H9 (cell line): ENCODE measurements around the gene SLC25A24. TPM values are rescaled to one million over a fixed set of nuclear protein-coding genes. Genes with fewer than 3 reads are reported as not detected.
"Not testable (repeated sequence)": the region's sequence is repeated elsewhere in the genome, so short reads cannot be mapped to it uniquely, and the experiment has no call there.

Source experiments
- DNase-seq: peaks from one replicate; pipeline ENCODE4 v3.0.0-alpha.2; 2017
- H2AFZ ChIP-seq: one replicate; pipeline ENCODE4 v1.6.1; 2013; ENCODE audit warnings: mild to moderate bottlenecking, low read length, control low read depth, moderate library complexity
- H2AK5ac ChIP-seq: 2 replicates; pipeline ENCODE4 v1.6.1; 2013; ENCODE audit warnings: low read length, control low read depth, mixed read lengths; ENCODE audit not compliant: insufficient read length
- H2BK120ac ChIP-seq: one replicate; pipeline ENCODE4 v1.6.1; 2013; ENCODE audit warnings: low read depth, mild to moderate bottlenecking, low read length, control low read depth, inconsistent platforms; ENCODE audit not compliant: poor library complexity, severe bottlenecking
- H2BK12ac ChIP-seq: 2 replicates; pipeline ENCODE4 v1.6.1; 2013; ENCODE audit warnings: low read length, control low read depth, mixed read lengths, low read depth; ENCODE audit not compliant: insufficient read length
- H2BK15ac ChIP-seq: 2 replicates; pipeline ENCODE4 v1.6.1; 2013; ENCODE audit warnings: low read depth, low read length, control low read depth
- H2BK20ac ChIP-seq: one replicate; pipeline ENCODE4 v1.6.1; 2013; ENCODE audit warnings: low read depth, mild to moderate bottlenecking, low read length, control low read depth, inconsistent platforms; ENCODE audit not compliant: poor library complexity, severe bottlenecking
- H2BK5ac ChIP-seq: 2 replicates; pipeline ENCODE4 v1.6.1; 2013; ENCODE audit warnings: low read length, control low read depth, mixed read lengths; ENCODE audit not compliant: insufficient read length
- H3K14ac ChIP-seq: 2 replicates; pipeline ENCODE4 v1.6.1; 2013; ENCODE audit warnings: low read length, control low read depth; ENCODE audit not compliant: insufficient read depth
- H3K18ac ChIP-seq: 2 replicates; pipeline ENCODE4 v1.6.1; 2013; ENCODE audit warnings: low read depth, mild to moderate bottlenecking, mixed read lengths, low read length, control low read depth; ENCODE audit not compliant: insufficient read length
- H3K23ac ChIP-seq: 2 replicates; pipeline ENCODE4 v1.6.1; 2013; ENCODE audit warnings: low read length, control low read depth, mixed read lengths, low read depth; ENCODE audit not compliant: insufficient read length
- H3K23me2 ChIP-seq: 2 replicates; pipeline ENCODE4 v1.6.1; 2013; ENCODE audit warnings: low read depth, mild to moderate bottlenecking, mixed read lengths, low read length, control low read depth; ENCODE audit not compliant: insufficient read length, poor library complexity, severe bottlenecking
- H3K27ac ChIP-seq: 2 replicates; pipeline ENCODE4 v1.5.1; 2013; ENCODE audit warnings: low read length, control low read depth, mixed read lengths, low read depth; ENCODE audit not compliant: insufficient read length
- H3K27me3 ChIP-seq: 2 replicates; pipeline ENCODE4 v1.6.1; 2013; ENCODE audit warnings: low read length, control low read depth, inconsistent platforms; ENCODE audit not compliant: insufficient read depth
- H3K4ac ChIP-seq: 2 replicates; pipeline ENCODE4 v1.6.1; 2013; ENCODE audit warnings: low read depth, mild to moderate bottlenecking, control low read depth, inconsistent platforms, low read length, moderate library complexity
- H3K4me1 ChIP-seq: 2 replicates; pipeline ENCODE4 v1.6.1; 2013; ENCODE audit warnings: low read length, control low read depth, inconsistent platforms; ENCODE audit not compliant: insufficient read depth
- H3K4me2 ChIP-seq: 2 replicates; pipeline ENCODE4 v1.6.1; 2013; ENCODE audit warnings: low read length, control low read depth, mixed read lengths; ENCODE audit not compliant: insufficient read length, insufficient read depth
- H3K56ac ChIP-seq: 2 replicates; pipeline ENCODE4 v1.6.1; 2013; ENCODE audit warnings: low read depth, mild to moderate bottlenecking, mixed read lengths, low read length, control low read depth; ENCODE audit not compliant: insufficient read length
- H3K79me1 ChIP-seq: 2 replicates; pipeline ENCODE4 v1.6.1; 2013; ENCODE audit warnings: low read depth, mild to moderate bottlenecking, moderate library complexity, low read length, control low read depth, inconsistent platforms; ENCODE audit not compliant: insufficient read depth, poor library complexity, severe bottlenecking
- H3K79me2 ChIP-seq: 2 replicates; pipeline ENCODE4 v1.6.1; 2013; ENCODE audit warnings: low read length, control low read depth, inconsistent platforms; ENCODE audit not compliant: insufficient read depth
- H3K9ac ChIP-seq: 2 replicates; pipeline ENCODE4 v1.6.1; 2013; ENCODE audit warnings: low read length, control low read depth, mixed read lengths; ENCODE audit not compliant: insufficient read length; ENCODE audit errors: extremely low read depth
- H3K9me3 ChIP-seq: one replicate; pipeline ENCODE4 v1.6.1; 2013; ENCODE audit warnings: low read depth, low read length, inconsistent platforms; ENCODE audit not compliant: control insufficient read depth
- H3T11ph ChIP-seq: one replicate; pipeline ENCODE4 v1.6.1; 2013; ENCODE audit warnings: mild to moderate bottlenecking, low read length, control low read depth, inconsistent platforms
- H4K20me1 ChIP-seq: one replicate; pipeline ENCODE4 v1.6.1; 2013; ENCODE audit not compliant: control insufficient read depth, insufficient read length, insufficient read depth
- H4K5ac ChIP-seq: 2 replicates; pipeline ENCODE4 v1.6.1; 2013; ENCODE audit warnings: low read depth, mild to moderate bottlenecking, mixed read lengths, low read length, control low read depth; ENCODE audit not compliant: insufficient read length
- H4K8ac ChIP-seq: replicated peaks from 2 replicates; pipeline ENCODE4 v1.6.1; 2013; ENCODE audit warnings: low read length, control low read depth, mixed read lengths, low read depth; ENCODE audit not compliant: insufficient read length
- H4K91ac ChIP-seq: 2 replicates; pipeline ENCODE4 v1.6.1; 2013; ENCODE audit warnings: low read depth, mild to moderate bottlenecking, moderate library complexity, mixed read lengths, low read length, control low read depth; ENCODE audit not compliant: insufficient read length
- H3K27ac Mint-ChIP-seq, 3 experiments: 2 replicates in 2 of 3; 3 replicates in 1 of 3; pipeline ENCODE4 v1.8.0; 2020 to 2021; ENCODE audit warnings: mixed read lengths in 3 of 3, mild to moderate bottlenecking in 1 of 3, moderate library complexity in 1 of 3
- H3K27me3 Mint-ChIP-seq: 2 replicates; pipeline ENCODE4 v1.8.0; 2021; ENCODE audit warnings: low read depth, mild to moderate bottlenecking, moderate library complexity, mixed read lengths
- H3K36me3 Mint-ChIP-seq, 3 experiments: 2 replicates in 2 of 3; 3 replicates in 1 of 3; pipeline ENCODE4 v1.8.0; 2020 to 2021; ENCODE audit warnings: low read depth in 3 of 3, mixed read lengths in 3 of 3; ENCODE audit not compliant: insufficient read depth in 1 of 3
- H3K4me1 Mint-ChIP-seq, 2 experiments: 2 replicates each; pipeline ENCODE4 v1.8.0; 2020; ENCODE audit warnings: mixed read lengths in 2 of 2
- H3K4me3 Mint-ChIP-seq, 2 experiments: 2 replicates in 1 of 2; 3 replicates in 1 of 2; pipeline ENCODE4 v1.8.0; 2020 to 2021; ENCODE audit warnings: mild to moderate bottlenecking in 2 of 2, mixed read lengths in 2 of 2, moderate library complexity in 1 of 2
- H3K9me3 Mint-ChIP-seq, 2 experiments: 2 replicates in 1 of 2; 3 replicates in 1 of 2; pipeline ENCODE4 v1.8.0; 2020; ENCODE audit warnings: mild to moderate bottlenecking in 2 of 2, mixed read lengths in 2 of 2, moderate library complexity in 1 of 2
- WGBS: extraction: QIAGEN DNeasy Blood & Tissue Kit; methylation state at CpG from one replicate; pipeline ENCODE4 v1.1.7; 2013; ENCODE audit warnings: missing lambda C conversion rate, low lambda C conversion rate, mixed read lengths; ENCODE audit not compliant: insufficient read length; ENCODE audit errors: extremely low coverage; 5-methylcytosine and 5-hydroxymethylcytosine counted together
- total RNA-seq: library from RNA; stranded (reverse); gene quantifications from 2 replicates; pipeline ENCODE4 v1.2.1, GENCODE V29; 2021

Gene SLC25A24
- total RNA-seq, 1 experiment from 2014 or later = 35.1 TPM

DNA sequence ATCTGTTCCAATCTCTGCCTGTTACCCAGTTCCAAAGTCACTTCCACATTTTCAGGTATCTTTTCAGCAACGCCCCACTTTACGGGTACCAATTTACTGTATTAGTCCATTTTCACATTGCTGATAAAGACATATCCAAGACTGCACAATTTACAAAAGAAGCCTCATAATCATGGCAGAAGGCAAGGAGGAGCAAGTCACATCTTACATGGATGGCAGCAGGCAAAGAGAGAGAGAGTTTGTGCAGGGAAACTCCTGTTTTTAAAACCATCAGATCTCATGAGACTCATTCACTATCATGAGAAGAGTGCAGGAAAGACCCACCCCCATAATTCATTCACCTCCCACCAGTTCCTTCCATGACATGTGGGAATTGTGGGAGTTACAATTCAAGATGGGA lies 67.0 kb downstream of the SLC25A24 start:
- H3K9me3 ChIP-seq = peaks cover 10% of the 10 kb centered on the region
- not testable (repeated sequence) for H2BK120ac ChIP-seq
- WGBS = no CpG with 5 or more reads among the region's 2 CpGs

DNA sequence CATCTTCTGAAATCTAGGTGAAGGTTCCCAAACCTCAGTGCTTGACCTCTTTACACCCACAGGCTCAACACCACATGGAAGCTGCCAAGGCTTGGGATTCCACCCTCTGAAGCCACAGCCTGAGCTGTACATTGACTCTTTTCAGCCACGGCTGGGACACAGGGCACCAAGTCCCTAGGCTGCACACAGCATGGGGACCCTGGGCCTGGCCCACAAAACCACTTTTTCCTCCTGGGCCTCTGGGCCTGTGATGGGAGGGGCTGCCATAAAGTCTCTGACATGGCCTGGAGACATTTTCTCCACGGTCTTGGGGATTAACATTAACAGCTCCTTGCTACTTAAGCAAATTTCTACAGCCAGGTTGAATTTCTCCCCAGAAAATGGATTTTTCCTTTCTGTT lies 67.8 kb downstream of the SLC25A24 start:
- not testable (repeated sequence) for H3K4me3 Mint-ChIP-seq, H4K8ac ChIP-seq, H2BK12ac ChIP-seq, H3K4ac ChIP-seq, H3K18ac ChIP-seq, DNase-seq, H2AFZ ChIP-seq, H3K79me2 ChIP-seq, H3K56ac ChIP-seq, H4K5ac ChIP-seq, H2BK15ac ChIP-seq, H3K79me1 ChIP-seq, H3K9ac ChIP-seq, H2AK5ac ChIP-seq, H3K27me3 ChIP-seq, H2BK5ac ChIP-seq, H3K27me3 Mint-ChIP-seq, H3K23me2 ChIP-seq, H4K20me1 ChIP-seq, H3K14ac ChIP-seq, H2BK20ac ChIP-seq, H3K4me2 ChIP-seq, H2BK120ac ChIP-seq, H4K91ac ChIP-seq, H3K23ac ChIP-seq, H3T11ph ChIP-seq, H3K4me1 Mint-ChIP-seq, H3K27ac ChIP-seq, H3K4me1 ChIP-seq, H3K27ac Mint-ChIP-seq
- H3K36me3 Mint-ChIP-seq = peaks cover 19 to 47% (median 39%) of the 10 kb centered on the region in 3 experiments
- H3K9me3 ChIP-seq = peaks cover 10% of the 10 kb centered on the region
- no CpG with 5 or more reads among the region's 2 CpGs for WGBS
- H3K9me3 Mint-ChIP-seq = peaks cover 18 to 25% of the 10 kb centered on the region in 2 experiments

More for the DNA sequence above, 67.0 kb downstream of the SLC25A24 start:
- not testable (repeated sequence) for H4K8ac ChIP-seq, H3K4me1 ChIP-seq, H3K27ac Mint-ChIP-seq, H3K4ac ChIP-seq, H2BK5ac ChIP-seq, H2BK20ac ChIP-seq, H3K4me3 Mint-ChIP-seq, H2BK12ac ChIP-seq, H4K20me1 ChIP-seq, H4K91ac ChIP-seq, H3K14ac ChIP-seq, H3K27me3 ChIP-seq, H3K23ac ChIP-seq, H2AFZ ChIP-seq, H3K27ac ChIP-seq, H3K56ac ChIP-seq, H3K23me2 ChIP-seq, H3K4me2 ChIP-seq, H3K79me1 ChIP-seq, H3K18ac ChIP-seq, H3K9ac ChIP-seq, H2BK15ac ChIP-seq, H3K27me3 Mint-ChIP-seq, H3K79me2 ChIP-seq, H4K5ac ChIP-seq, H3T11ph ChIP-seq, H2AK5ac ChIP-seq, DNase-seq, H3K4me1 Mint-ChIP-seq
- peaks cover 18 to 25% of the 10 kb centered on the region in 2 experiments for H3K9me3 Mint-ChIP-seq
- peaks cover 19 to 51% (median 44%) of the 10 kb centered on the region in 3 experiments for H3K36me3 Mint-ChIP-seq
